Esophagus (tissue), 2 donors: ENCODE data around the gene ZDHHC14. TPM values are rescaled to one million over a fixed set of nuclear protein-coding genes. Genes with fewer than 3 reads are reported as not detected.
A peak's percentile ranks its signal among the peaks of the same experiment; 100 is the strongest.

ENCODE experiments used
- H3K27ac ChIP-seq, 2 donors: one replicate each; pipeline ENCODE4 v1.5.1; 2013; ENCODE audit warnings: low read depth in 2 of 2, mild to moderate bottlenecking in 2 of 2, inconsistent platforms in 1 of 2, low read length in 1 of 2, moderate library complexity in 1 of 2
- H3K27me3 ChIP-seq, 2 donors: one replicate each; pipeline ENCODE4 v1.6.1; 2013; ENCODE audit warnings: low read length in 2 of 2, control low read depth in 1 of 2, mild to moderate bottlenecking in 1 of 2; ENCODE audit not compliant: insufficient read depth in 2 of 2, control insufficient read depth in 1 of 2
- H3K36me3 ChIP-seq, 2 donors: one replicate each; pipeline ENCODE4 v1.6.1; 2013; ENCODE audit warnings: low read length in 1 of 2; ENCODE audit not compliant: control insufficient read depth in 2 of 2, insufficient read depth in 2 of 2
- H3K4me1 ChIP-seq, 2 donors: one replicate each; pipeline ENCODE4 v1.6.1; 2013; ENCODE audit warnings: low read length in 1 of 2; ENCODE audit not compliant: control insufficient read depth in 2 of 2, insufficient read depth in 2 of 2
- H3K4me3 ChIP-seq, 2 donors: one replicate each; pipeline ENCODE4 v1.5.1; 2013; ENCODE audit warnings: low read length in 2 of 2, mild to moderate bottlenecking in 2 of 2, low read depth in 1 of 2, moderate library complexity in 1 of 2
- H3K9me3 ChIP-seq, 2 donors: one replicate each; pipeline ENCODE4 v1.6.1; 2013; ENCODE audit warnings: mild to moderate bottlenecking in 2 of 2, low read depth in 1 of 2, low read length in 1 of 2, moderate library complexity in 1 of 2; ENCODE audit not compliant: control insufficient read depth in 2 of 2, insufficient read depth in 1 of 2
- WGBS, 2 donors: extraction: QIAGEN DNeasy Blood & Tissue Kit; methylation state at CpG; one replicate each; pipeline ENCODE4 v1.1.7; 2013; 5-methylcytosine and 5-hydroxymethylcytosine counted together
- polyA plus RNA-seq, 2 donors: library from polyadenylated mRNA; stranded (reverse); fragments of 200-250 nt; gene quantifications; one replicate each; pipeline ENCODE4 v1.2.3, GENCODE V29; 2013
- donor health status: healthy with polysubstance abuse.
- donor health status: Bipolar disorder and iron deficiency.

The ZDHHC14 gene
- polyA plus RNA-seq, 2 donors: 2.9 to 3.7 TPM

- Histone ChIP-seq H3K4me1 (no peaks in the 10 kb centered on the region), H3K9me3 (peaks cover 0 to 2% of the 10 kb centered on the region in 2 donors), H3K27ac (no peak overlapping the region), H3K27me3 (no peaks in the 10 kb centered on the region), H3K4me3 (no peak overlapping the region), H3K36me3 (no peaks in the 10 kb centered on the region)
- WGBS, 2 donors: 76 to 79% methylated on average over 10 of the region's 10 CpGs
Observed at GRCh38 chr6:157625764-157626163, 244.8 kb downstream of the ZDHHC14 start.

- WGBS, 2 donors: 89 to 91% methylated on average over 11 of the region's 11 CpGs
- no peak overlapping the region for H3K27ac ChIP-seq
Observed at GRCh38 chr6:157627195-157627966, 246.4 kb downstream of the ZDHHC14 start.

GRCh38 chr6:157628463-157628862 lies 247.5 kb downstream of the ZDHHC14 start:
- no peaks in the 10 kb centered on the region for H3K4me1 ChIP-seq
- peaks cover 0 to 2% of the 10 kb centered on the region in 2 donors for H3K9me3 ChIP-seq
- no peak overlapping the region for H3K27ac ChIP-seq
- no peak overlapping the region for H3K4me3 ChIP-seq
- WGBS, 2 donors: 85 to 92% methylated on average over 11 of the region's 11 CpGs
- H3K36me3 ChIP-seq: peaks cover 0 to 2% of the 10 kb centered on the region in 2 donors
- no peaks in the 10 kb centered on the region for H3K27me3 ChIP-seq

More at GRCh38 chr6:157627195-157627966, 246.4 kb downstream of the ZDHHC14 start:
- Histone ChIP-seq H3K4me1 (no peaks in the 10 kb centered on the region), H3K36me3 (no peaks in the 10 kb centered on the region), H3K27me3 (no peaks in the 10 kb centered on the region), H3K4me3 (no peak overlapping the region), H3K9me3 (peaks cover 0 to 2% of the 10 kb centered on the region in 2 donors)

- Histone ChIP-seq H3K27ac (no peak overlapping the region), H3K4me3 (no peak overlapping the region), H3K27me3 (no peaks in the 10 kb centered on the region), H3K36me3 (peaks cover 0 to 2% of the 10 kb centered on the region in 2 donors), H3K4me1 (no peaks in the 10 kb centered on the region), H3K9me3 (peaks cover 0 to under 1% of the 10 kb centered on the region in 2 donors)
- WGBS, 2 donors: 73 to 79% methylated on average over 10 of the region's 10 CpGs
Observed at GRCh38 chr6:157629220-157629619, 248.2 kb downstream of the ZDHHC14 start.

- H3K27ac ChIP-seq: no peak overlapping the region
Observed at GRCh38 chr6:157630463-157631080, 249.6 kb downstream of the ZDHHC14 start.

GRCh38 chr6:157631412-157631811 lies 250.4 kb downstream of the ZDHHC14 start:
- WGBS, 2 donors: 85 to 89% methylated on average over 7 of the region's 7 CpGs

More at GRCh38 chr6:157630463-157631080, 249.6 kb downstream of the ZDHHC14 start:
- no peaks in the 10 kb centered on the region for H3K9me3 ChIP-seq
- H3K27me3 ChIP-seq: no peaks in the 10 kb centered on the region
- peaks cover 0 to 4% of the 10 kb centered on the region in 2 donors for H3K4me1 ChIP-seq
- H3K36me3 ChIP-seq: peaks cover 0 to 2% of the 10 kb centered on the region in 2 donors
- 90 to 92% methylated on average over 5 of the region's 5 CpGs for WGBS, 2 donors
- H3K4me3 ChIP-seq: no peak overlapping the region

GRCh38 chr6:157631838-157632614 lies 251.0 kb downstream of the ZDHHC14 start:
- WGBS, 2 donors: 82 to 83% methylated on average over 11 of the region's 11 CpGs
- Histone ChIP-seq H3K4me1 (peaks cover 0 to 5% of the 10 kb centered on the region in 2 donors), H3K9me3 (no peaks in the 10 kb centered on the region), H3K4me3 (no peak overlapping the region), H3K27ac (no peak overlapping the region), H3K27me3 (no peaks in the 10 kb centered on the region), H3K36me3 (peaks cover 0 to 2% of the 10 kb centered on the region in 2 donors)

More at GRCh38 chr6:157631412-157631811, 250.4 kb downstream of the ZDHHC14 start:
- peaks cover 0 to 2% of the 10 kb centered on the region in 2 donors for H3K36me3 ChIP-seq
- H3K9me3 ChIP-seq: no peaks in the 10 kb centered on the region
- no peak overlapping the region for H3K27ac ChIP-seq
- no peaks in the 10 kb centered on the region for H3K27me3 ChIP-seq
- peaks cover 0 to 5% of the 10 kb centered on the region in 2 donors for H3K4me1 ChIP-seq
- H3K4me3 ChIP-seq: no peak overlapping the region

GRCh38 chr6:157632821-157633220 lies 251.8 kb downstream of the ZDHHC14 start:
- Histone ChIP-seq H3K9me3 (no peaks in the 10 kb centered on the region), H3K27me3 (no peaks in the 10 kb centered on the region), H3K36me3 (peaks cover 0 to 2% of the 10 kb centered on the region in 2 donors), H3K27ac (no peak overlapping the region), H3K4me1 (peaks cover 0 to 5% of the 10 kb centered on the region in 2 donors), H3K4me3 (no peak overlapping the region)
- 67% methylated on average over 5 of the region's 5 CpGs for WGBS, 2 donors

GRCh38 chr6:157634546-157634945 lies 253.6 kb downstream of the ZDHHC14 start:
- 91 to 95% methylated on average over 8 of the region's 8 CpGs for WGBS, 2 donors
- Histone ChIP-seq H3K27ac (peak overlapping the region in 1 of 2 donors; percentile 45), H3K4me3 (no peak overlapping the region), H3K27me3 (no peaks in the 10 kb centered on the region), H3K4me1 (peaks cover 0 to 5% of the 10 kb centered on the region in 2 donors), H3K9me3 (no peaks in the 10 kb centered on the region), H3K36me3 (peaks cover 0 to 2% of the 10 kb centered on the region in 2 donors)
